Activated CD4-positive, alpha-beta T cell treated with anti-CD3 and anti-CD28 coated beads, Interleukin-2, amount 50 U/mL, for 48 hours (primary cell): ENCODE results near the gene EGR4.

Source experiments
- DNase-seq, 2 experiments: peaks; one replicate each; pipeline ENCODE4 v3.0.0-alpha.2; 2020

EGR4 gene

GRCh38 chr2:73289304-73289703 is 4.0 kb downstream of the EGR4 start:
- DNase-seq: no peak

DNA sequence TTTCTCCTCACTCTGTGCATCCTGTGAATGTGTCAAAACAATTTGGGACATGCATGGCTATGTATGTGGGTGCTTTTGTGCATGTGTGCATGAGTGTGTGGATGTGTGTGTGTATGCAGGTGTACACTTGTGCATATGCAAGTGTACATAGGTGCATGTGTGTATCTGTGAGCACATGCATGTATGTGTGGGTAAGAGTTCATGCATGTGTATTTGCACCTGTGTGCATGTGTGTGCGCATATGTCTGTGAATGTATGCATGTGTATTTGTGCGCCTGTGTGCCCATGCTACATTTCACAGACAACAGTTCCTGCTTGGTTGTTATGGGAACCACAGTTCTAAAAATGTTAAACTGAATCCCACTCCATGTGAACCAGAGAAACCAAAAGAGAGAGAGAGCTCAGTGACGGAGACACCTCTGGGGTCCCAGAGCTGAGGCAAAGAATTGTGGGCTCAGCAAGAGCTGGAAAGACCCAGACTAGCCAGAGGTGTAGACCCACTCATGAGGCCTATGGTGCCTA is 7.2 kb downstream of the EGR4 start:
- DNase-seq: no peak

- DNase-seq: no peak
These were observed 8.1 kb downstream of the EGR4 start for GRCh38 chr2:73285159-73285739.

GRCh38 chr2:73284296-73285158 is 8.8 kb downstream of the EGR4 start, which contains the start of gene FBXO41:
FBXO41 (minus strand) TSS chr2:73284478; CDS start chr2:73269630, 14,848 bp downstream.
- DNase-seq: peak; percentile 79 to 81

- DNase-seq: peak in 1 of 2 experiments; percentile 63
These were observed 9.6 kb downstream of the EGR4 start for GRCh38 chr2:73283545-73284295.

GRCh38 chr2:73282924-73283544 is 10.3 kb downstream of the EGR4 start:
- no peak for DNase-seq

DNA sequence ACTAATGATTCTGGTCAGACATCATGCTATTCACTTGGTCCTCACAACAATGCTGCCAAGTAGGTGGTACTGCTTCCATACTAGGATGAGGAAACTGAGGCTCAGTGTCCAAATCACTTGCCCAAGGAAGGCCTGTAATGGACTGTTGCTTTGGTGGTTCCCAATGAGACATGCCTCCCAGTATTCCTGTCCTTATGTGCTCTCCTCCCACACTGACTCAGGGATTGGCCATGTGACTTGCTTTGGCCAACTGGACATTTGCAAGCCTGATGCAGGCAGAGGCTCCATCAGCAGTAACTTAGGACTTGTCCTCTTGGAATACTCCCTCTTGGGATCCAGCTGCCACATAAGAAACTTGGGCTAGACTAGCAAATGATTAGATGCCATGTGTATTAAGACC is 12.1 kb downstream of the EGR4 start:
- no peak for DNase-seq

GRCh38 chr2:73279852-73280251 is 13.5 kb downstream of the EGR4 start:
- no peak for DNase-seq

DNA sequence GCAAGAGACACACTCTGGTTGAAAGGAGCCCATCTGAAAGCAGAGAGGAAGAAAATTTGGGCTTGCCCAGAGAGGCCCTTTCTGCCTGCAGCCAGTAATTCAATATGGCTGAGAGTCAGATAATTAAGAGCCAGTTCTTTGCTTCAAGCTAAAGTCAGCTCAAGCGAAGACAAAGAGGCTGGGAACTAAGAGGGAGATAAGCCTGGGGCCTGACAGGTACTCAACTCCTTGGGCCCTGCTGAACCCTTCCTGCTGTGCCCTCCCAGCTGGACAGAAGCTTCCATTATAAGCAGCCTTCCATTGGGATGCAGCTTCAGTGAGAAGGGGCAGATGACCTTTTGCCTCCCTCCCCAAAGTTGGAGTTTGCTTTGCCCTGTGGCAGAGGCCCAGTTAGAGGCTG is 21.1 kb downstream of the EGR4 start:
- DNase-seq: no peak

DNA sequence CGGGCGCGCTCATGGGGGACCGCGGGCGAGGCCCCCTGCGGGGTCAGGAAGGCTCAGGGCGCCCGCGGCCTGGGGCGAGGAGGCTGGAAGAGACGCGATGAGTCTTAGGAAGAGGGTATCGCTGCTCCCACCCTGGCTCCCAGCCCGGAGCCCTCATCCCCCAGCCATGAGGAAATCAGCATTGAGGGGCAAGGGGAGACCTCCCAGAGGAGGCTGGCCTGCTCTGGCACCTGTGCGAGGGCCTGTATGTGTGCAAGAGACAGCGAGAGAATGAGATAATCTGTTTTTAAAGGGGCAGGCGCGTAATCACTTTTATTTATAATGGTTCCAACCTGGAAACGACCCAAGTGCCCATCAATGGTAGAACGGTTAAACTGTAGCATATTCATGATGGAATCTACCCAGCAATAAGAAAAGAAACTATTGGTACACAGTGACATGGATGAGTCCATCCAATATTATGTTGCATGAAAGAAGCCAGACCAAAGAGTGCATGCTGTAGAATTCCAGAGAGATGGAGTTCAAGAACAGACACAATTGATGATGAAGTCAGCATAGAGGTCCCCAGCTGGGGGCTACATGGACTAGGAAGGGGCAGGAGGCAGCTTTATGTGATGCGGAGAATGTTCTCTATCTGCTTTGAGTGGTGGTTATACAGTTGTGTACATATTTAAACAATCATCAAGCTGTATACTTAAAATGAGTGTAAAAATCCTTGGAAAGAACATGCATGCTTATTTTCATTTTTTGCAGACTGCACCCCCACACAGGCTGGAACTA is 23.5 kb downstream of the EGR4 start:
- no peak for DNase-seq

- DNase-seq: peak; percentile 69 to 75
These were observed 24.3 kb downstream of the EGR4 start for GRCh38 chr2:73268830-73269685.

DNA sequence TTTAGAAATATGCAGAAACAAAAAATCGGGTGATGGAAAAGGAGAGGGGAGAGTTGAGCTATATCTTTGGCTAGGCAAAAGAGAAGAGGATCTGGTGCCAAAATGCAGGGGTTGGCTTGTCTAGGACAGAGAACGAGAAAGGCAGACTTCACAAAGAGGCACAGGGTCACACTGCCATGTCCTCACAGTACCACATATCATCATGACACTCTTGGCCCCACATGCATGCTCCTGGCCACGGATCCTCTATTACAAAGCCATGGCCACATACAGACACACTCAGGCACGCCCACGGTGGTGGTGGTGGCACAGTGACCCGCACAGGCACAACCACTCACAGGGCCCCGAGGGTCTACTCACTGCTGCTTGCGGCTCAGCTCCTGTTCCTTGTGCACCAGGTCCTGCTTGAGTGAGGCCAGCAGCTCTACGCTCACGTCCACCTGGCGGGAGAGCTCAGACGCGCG is 24.9 kb downstream of the EGR4 start:
- no peak for DNase-seq

DNA sequence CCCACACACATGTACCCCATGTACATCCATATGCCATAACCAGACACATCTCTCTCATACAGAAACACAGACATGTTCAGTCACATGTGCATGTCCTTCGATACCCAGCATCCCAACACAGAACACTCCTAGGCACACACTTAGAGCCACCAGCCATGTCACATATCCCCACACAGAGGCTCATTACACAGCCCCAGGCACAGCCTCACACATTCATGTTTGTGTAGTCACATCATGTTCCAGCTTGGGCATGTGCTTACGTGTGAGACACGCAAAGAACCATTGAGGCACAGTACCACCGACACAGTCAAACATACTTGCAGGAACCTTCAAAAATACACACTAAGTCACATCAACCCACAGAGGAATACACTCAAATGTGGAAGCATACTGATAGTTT is 26.3 kb downstream of the EGR4 start:
- DNase-seq: no peak

DNA sequence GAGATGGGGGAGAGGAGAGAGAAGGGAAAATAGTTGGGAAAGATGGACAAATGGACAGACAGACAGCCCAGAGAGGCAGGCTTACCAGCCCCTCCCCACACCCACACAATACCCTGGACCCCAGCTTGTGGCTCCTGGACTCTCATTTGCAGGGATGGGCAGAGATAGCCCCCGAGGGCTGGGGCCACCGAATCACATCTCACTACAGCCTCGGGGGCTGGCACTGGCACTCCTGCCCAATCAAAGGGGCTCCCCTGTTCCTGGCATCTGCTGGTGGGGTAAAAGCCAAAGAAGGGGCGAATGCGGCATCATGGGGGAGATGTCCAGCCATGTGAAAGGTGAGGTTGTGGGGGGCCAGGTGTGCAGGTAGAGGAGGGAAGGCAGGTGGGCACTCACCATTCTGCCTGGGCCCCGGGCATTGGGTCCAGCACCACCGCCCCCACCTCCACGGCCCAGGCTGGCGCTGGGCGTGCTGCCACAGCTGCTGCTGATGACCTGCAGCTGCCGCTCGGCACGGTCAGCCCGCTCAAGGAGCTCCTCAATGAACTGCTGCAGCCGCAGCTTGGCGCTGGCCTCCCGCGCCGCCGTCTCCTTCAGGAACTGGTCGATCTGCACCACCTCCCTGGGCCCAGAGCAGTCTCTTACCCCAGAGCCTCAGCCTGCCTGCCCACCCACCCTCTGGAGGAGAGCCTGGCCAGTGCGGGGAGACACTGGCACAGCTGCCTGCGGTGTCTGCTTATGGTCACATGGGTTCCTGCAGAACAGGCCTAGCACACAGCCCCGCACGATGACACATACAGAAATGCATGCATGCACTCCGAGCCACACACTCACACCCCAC is 27.1 kb downstream of the EGR4 start:
- no peak for DNase-seq

GRCh38 chr2:73265298-73266060 is 27.9 kb downstream of the EGR4 start:
- DNase-seq: no peak

DNA sequence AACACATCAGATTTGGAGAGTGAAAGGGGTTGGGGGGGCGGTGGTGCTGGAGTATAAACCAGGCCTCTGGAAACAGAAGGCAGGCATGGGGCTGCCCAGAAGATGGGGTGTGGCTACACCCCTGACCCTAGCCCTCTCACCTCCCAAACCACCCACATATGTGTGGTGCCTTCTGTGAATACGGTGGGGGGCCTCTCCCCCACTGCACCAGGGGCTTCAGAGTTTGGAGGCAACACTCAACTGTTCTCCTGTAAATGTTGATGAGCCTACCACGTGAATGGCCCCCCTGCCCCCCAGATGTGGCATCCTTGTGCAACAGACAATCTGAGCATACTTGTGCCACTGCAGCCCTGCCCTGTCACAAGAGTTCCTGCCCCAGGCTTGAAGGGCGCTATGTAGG is 28.6 kb downstream of the EGR4 start:
- DNase-seq: no peak

DNA sequence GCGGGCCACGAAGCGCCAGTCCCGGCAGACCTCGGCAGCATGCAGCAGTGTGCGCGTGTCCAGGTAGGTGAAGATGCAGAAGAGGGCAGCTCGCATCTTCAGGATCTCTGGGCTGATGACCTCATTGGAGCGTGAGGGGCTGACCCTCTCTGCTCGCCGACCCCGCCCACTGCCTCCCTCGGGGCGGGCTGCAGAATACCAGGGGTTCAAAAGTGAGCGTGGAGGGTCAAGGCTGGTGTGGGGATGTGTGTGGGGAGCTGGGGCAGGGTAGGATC is 29.1 kb downstream of the EGR4 start:
- no peak for DNase-seq

DNA sequence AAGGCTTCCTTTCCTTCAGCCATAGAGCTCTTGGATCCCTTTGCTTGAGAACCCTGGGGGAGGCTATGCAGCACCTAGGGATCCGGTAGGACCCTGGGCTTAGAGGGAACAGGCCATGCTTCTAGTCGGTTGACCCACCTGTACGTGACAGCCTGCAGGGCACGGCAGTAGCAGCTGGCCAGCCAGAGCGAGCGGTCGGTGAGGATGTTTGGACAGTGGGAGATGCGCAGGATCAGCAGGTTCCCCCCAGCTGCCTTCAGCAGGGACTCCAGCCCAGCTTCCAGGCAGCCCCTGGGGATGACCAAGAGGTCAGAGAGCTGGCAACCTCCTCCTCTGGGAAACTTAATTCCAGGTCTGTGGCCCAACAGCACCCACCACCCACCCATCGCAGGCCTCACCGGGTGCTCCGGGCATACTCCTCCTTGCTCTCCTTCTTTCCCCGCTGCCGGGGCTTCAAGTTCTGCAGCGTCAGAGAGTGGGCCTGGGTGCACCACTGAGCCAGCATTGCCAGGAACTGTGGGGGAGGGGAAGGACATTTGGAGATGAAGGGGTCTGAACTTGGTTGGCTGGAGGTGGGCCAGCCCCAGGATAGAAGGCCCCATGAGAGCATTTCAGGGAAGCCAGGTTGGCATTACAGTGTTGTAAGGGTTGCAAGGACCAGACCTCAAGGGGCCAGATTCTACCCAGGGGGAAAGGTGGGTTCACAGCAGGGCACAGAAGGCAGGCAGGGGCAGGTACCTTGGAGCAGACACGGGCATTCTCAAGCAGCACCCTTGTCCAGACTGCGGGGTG is 29.6 kb downstream of the EGR4 start:
- DNase-seq: no peak
